Measurements from ENCODE around the gene C1orf21.

GRCh38 chr1:184656221-184656620 is 269.4 kb downstream of the C1orf21 start:
- TF ChIP-seq CTCF (IDR thresholded peaks at IDR 0.05 in 8 of 11, conservative IDR thresholded peaks at IDR 0.05 in 3 of 11) (no peak), POLR2A (IDR thresholded peaks at IDR 0.05) (no peak), POLR2AphosphoS5 (IDR thresholded peaks at IDR 0.05) (no peak)
